Osteoblast (primary cell): ENCODE measurements around the gene FAM20C. TPM values are rescaled to one million over a fixed set of nuclear protein-coding genes. Genes with fewer than 3 reads are reported as not detected.

ENCODE experiments used
- DNase-seq: peaks from one replicate; pipeline ENCODE4 v3.0.0; 2011; ENCODE audit warnings: low spot score, mixed read lengths; ENCODE audit not compliant: insufficient read length; ENCODE audit errors: missing footprints
- H2AFZ ChIP-seq: 2 replicates; pipeline ENCODE4 v1.6.0; 2011; ENCODE audit warnings: mild to moderate bottlenecking, low read length
- H3K27ac ChIP-seq: 2 replicates; pipeline ENCODE4 v1.5.1; 2011; ENCODE audit warnings: mild to moderate bottlenecking, low read depth, low read length, moderate library complexity
- H3K27me3 ChIP-seq: 2 replicates; pipeline ENCODE4 v1.6.0; 2012; ENCODE audit warnings: mild to moderate bottlenecking, control low read depth, inconsistent platforms, low read length, moderate library complexity; ENCODE audit not compliant: insufficient read depth
- H3K36me3 ChIP-seq: 2 replicates; pipeline ENCODE4 v1.5.1; 2011; ENCODE audit warnings: mild to moderate bottlenecking, low read length, control low read depth, moderate library complexity; ENCODE audit not compliant: insufficient read depth
- H3K4me1 ChIP-seq: 2 replicates; pipeline ENCODE4 v1.5.1; 2011; ENCODE audit warnings: mild to moderate bottlenecking, low read length, control low read depth, moderate library complexity; ENCODE audit not compliant: insufficient read depth
- H3K4me2 ChIP-seq: 2 replicates; pipeline ENCODE4 v1.6.0; 2011; ENCODE audit warnings: mild to moderate bottlenecking, low read length; ENCODE audit not compliant: insufficient read depth
- H3K4me3 ChIP-seq: fragments of 200-600 bp; sonication (generic); 3 replicates; pipeline ENCODE4 v1.5.1; 2012; ENCODE audit warnings: mild to moderate bottlenecking, low read length, inconsistent platforms; ENCODE audit not compliant: insufficient read depth
- H3K79me2 ChIP-seq: 2 replicates; pipeline ENCODE4 v1.6.0; 2012; ENCODE audit warnings: mild to moderate bottlenecking, low read length, control low read depth, inconsistent platforms; ENCODE audit not compliant: insufficient read depth
- H3K9me3 ChIP-seq: 2 replicates; pipeline ENCODE4 v1.5.1; 2011; ENCODE audit warnings: low read depth, low read length, control low read depth
- H4K20me1 ChIP-seq: 2 replicates; pipeline ENCODE4 v1.6.0; 2012; ENCODE audit warnings: mild to moderate bottlenecking, low read length, control low read depth; ENCODE audit not compliant: insufficient read depth
- CTCF ChIP-seq: IDR thresholded peaks from 2 replicates; pipeline ENCODE4 v1.5.1; 2011; ENCODE audit warnings: mild to moderate bottlenecking, low read depth, low read length, moderate library complexity; ENCODE audit errors: extremely low read depth
- total RNA-seq: library from RNA; depleted of rRNA; stranded (reverse); fragments of >200 nt; gene quantifications from 2 replicates; pipeline ENCODE4 v1.2.3, GENCODE V29; 2012

The FAM20C gene
- total RNA-seq, 1 donor, result 46.0 TPM

- peak overlapping the region; percentile 94 for H3K4me3 ChIP-seq
- H3K27me3 ChIP-seq, result no peaks in the 10 kb centered on the region
- H2AFZ ChIP-seq, result peak overlapping the region; percentile 42
- H3K9me3 ChIP-seq, result no peaks in the 10 kb centered on the region
- peak overlapping the region; percentile 98 for H3K4me2 ChIP-seq
- peak; percentile 96 for DNase-seq
- peaks cover 67% of the 10 kb centered on the region for H3K79me2 ChIP-seq
- H4K20me1 ChIP-seq, result peaks cover 70% of the 10 kb centered on the region
- H3K27ac ChIP-seq, result peak overlapping the region; percentile 81
- peaks cover 59% of the 10 kb centered on the region for H3K36me3 ChIP-seq
- peak; percentile 7 for TF ChIP-seq CTCF
- H3K4me1 ChIP-seq, result peaks cover 33% of the 10 kb centered on the region
These were observed 2.8 kb downstream of the FAM20C start for GRCh38 chr7:195010-195829.

- no peak overlapping the region for H2AFZ ChIP-seq
- H3K36me3 ChIP-seq, result peaks cover 65% of the 10 kb centered on the region
- peak overlapping the region; percentile 98 for H3K4me2 ChIP-seq
- no peak overlapping the region for H3K27ac ChIP-seq
- no peak for DNase-seq
- no peaks in the 10 kb centered on the region for H3K27me3 ChIP-seq
- peaks cover 31% of the 10 kb centered on the region for H3K4me1 ChIP-seq
- H4K20me1 ChIP-seq, result peaks cover 76% of the 10 kb centered on the region
- no peaks in the 10 kb centered on the region for H3K9me3 ChIP-seq
- H3K4me3 ChIP-seq, result peak overlapping the region; percentile 94
- peaks cover 70% of the 10 kb centered on the region for H3K79me2 ChIP-seq
- TF ChIP-seq CTCF, result no peak
These were observed 3.4 kb downstream of the FAM20C start for GRCh38 chr7:195830-196128.

GRCh38 chr7:196283-196682 is 3.9 kb downstream of the FAM20C start:
- DNase-seq, result no peak
- peak overlapping the region; percentile 98 for H3K4me2 ChIP-seq
- H3K79me2 ChIP-seq, result peaks cover 75% of the 10 kb centered on the region
- peaks cover 26% of the 10 kb centered on the region for H3K4me1 ChIP-seq
- no peak overlapping the region for H2AFZ ChIP-seq
- no peak overlapping the region for H3K27ac ChIP-seq
- no peaks in the 10 kb centered on the region for H3K9me3 ChIP-seq
- H4K20me1 ChIP-seq, result peaks cover 81% of the 10 kb centered on the region
- peaks cover 70% of the 10 kb centered on the region for H3K36me3 ChIP-seq
- TF ChIP-seq CTCF, result no peak
- peak overlapping the region; percentile 94 for H3K4me3 ChIP-seq
- H3K27me3 ChIP-seq, result no peaks in the 10 kb centered on the region

GRCh38 chr7:196778-197321 is 4.5 kb downstream of the FAM20C start:
- Histone ChIP-seq H3K79me2 (peaks cover 77% of the 10 kb centered on the region), H3K4me2 (peak overlapping the region; percentile 98), H2AFZ (no peak overlapping the region), H3K9me3 (no peaks in the 10 kb centered on the region), H3K4me1 (peaks cover 21% of the 10 kb centered on the region), H4K20me1 (peaks cover 83% of the 10 kb centered on the region), H3K27me3 (no peaks in the 10 kb centered on the region), H3K36me3 (peaks cover 75% of the 10 kb centered on the region), H3K27ac (no peak overlapping the region), H3K4me3 (peak overlapping the region; percentile 31)
- no peak for TF ChIP-seq CTCF
- no peak for DNase-seq
